Measurements from ENCODE around the gene ITGB8. TPM values are rescaled to one million over a fixed set of nuclear protein-coding genes. Genes with fewer than 3 reads are reported as not detected.
A peak's percentile ranks its signal among the peaks of the same experiment; 100 is the strongest.

The ITGB8 gene
- total RNA-seq, 1 donor from 2014 or later, result 0.69 TPM

GRCh38 chr7:20402747-20403230 is 72.1 kb downstream of the ITGB8 start:
- Mint-ChIP-seq H3K4me1 (ENCODE audit: unreplicated experiment) (peaks cover 11% of the 10 kb centered on the region), H3K27ac (ENCODE audit: unreplicated experiment) (no peak overlapping the region), H3K27me3 (ENCODE audit: unreplicated experiment) (no peaks in the 10 kb centered on the region), H3K4me3 (ENCODE audit: unreplicated experiment) (no peak overlapping the region), H3K36me3 (ENCODE audit: low read depth, unreplicated experiment) (no peaks in the 10 kb centered on the region), H3K9me3 (ENCODE audit: unreplicated experiment) (no peaks in the 10 kb centered on the region)
- TF ChIP-seq, protein P1, sequence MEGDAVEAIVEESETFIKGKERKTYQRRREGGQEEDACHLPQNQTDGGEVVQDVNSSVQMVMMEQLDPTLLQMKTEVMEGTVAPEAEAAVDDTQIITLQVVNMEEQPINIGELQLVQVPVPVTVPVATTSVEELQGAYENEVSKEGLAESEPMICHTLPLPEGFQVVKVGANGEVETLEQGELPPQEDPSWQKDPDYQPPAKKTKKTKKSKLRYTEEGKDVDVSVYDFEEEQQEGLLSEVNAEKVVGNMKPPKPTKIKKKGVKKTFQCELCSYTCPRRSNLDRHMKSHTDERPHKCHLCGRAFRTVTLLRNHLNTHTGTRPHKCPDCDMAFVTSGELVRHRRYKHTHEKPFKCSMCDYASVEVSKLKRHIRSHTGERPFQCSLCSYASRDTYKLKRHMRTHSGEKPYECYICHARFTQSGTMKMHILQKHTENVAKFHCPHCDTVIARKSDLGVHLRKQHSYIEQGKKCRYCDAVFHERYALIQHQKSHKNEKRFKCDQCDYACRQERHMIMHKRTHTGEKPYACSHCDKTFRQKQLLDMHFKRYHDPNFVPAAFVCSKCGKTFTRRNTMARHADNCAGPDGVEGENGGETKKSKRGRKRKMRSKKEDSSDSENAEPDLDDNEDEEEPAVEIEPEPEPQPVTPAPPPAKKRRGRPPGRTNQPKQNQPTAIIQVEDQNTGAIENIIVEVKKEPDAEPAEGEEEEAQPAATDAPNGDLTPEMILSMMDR (IDR thresholded peaks at IDR 0.05; ENCODE audit: unreplicated experiment), result peak; percentile 49
- DNase-seq (ENCODE audit: low spot score), result no peak

DNA sequence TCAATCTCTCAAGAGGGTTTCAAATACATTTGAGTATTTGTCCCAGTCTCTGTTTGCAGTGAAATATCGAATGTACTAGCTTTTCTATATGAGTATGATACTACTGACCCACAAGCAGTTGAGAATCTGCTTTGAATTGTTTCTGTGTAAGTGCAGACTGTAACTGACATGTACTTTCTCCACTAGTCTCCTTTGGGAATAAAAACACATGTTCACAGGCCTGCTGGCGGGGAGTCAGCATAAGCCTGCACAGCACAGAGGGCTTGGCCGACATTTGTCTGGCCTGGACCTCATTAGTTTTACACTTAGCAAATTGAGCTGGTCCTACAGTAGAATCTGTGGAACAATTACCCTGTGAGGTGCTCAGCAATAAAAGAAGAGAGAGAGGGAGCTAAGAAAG is 72.6 kb downstream of the ITGB8 start:
- H3K36me3 Mint-ChIP-seq (ENCODE audit: low read depth, unreplicated experiment), result no peaks in the 10 kb centered on the region
- peaks cover 11% of the 10 kb centered on the region for H3K4me1 Mint-ChIP-seq (ENCODE audit: unreplicated experiment)
- DNase-seq (ENCODE audit: low spot score), result no peak
- H3K9me3 Mint-ChIP-seq (ENCODE audit: unreplicated experiment), result no peaks in the 10 kb centered on the region
- TF ChIP-seq, protein P1 (IDR thresholded peaks at IDR 0.05; ENCODE audit: unreplicated experiment), result no peak
- H3K4me3 Mint-ChIP-seq (ENCODE audit: unreplicated experiment), result no peak overlapping the region
- no peak overlapping the region for H3K27ac Mint-ChIP-seq (ENCODE audit: unreplicated experiment)
- no peaks in the 10 kb centered on the region for H3K27me3 Mint-ChIP-seq (ENCODE audit: unreplicated experiment)

DNA sequence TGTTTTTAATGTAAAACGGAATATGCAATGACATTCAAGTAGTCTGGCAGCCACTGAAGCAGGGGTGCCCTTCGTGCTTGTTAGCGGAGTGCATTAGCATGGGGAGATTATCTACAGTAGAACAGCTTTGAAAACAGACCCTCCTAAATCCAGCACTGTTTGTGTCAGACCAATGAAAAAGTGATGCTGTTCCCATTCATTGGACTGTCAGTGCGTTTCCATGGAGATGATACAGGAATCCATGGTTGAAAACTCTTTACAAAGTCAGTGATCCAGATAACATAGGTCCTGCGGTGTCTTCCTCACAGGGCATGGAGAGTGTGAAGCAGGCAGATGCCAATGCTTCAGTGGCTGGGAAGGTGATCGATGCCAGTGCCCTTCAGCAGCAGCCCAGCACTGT is 73.6 kb downstream of the ITGB8 start:
- Mint-ChIP-seq H3K4me1 (ENCODE audit: unreplicated experiment) (peaks cover 11% of the 10 kb centered on the region), H3K4me3 (ENCODE audit: unreplicated experiment) (no peak overlapping the region), H3K27ac (ENCODE audit: unreplicated experiment) (no peak overlapping the region)

GRCh38 chr7:20407585-20408466 is 77.1 kb downstream of the ITGB8 start:
- Mint-ChIP-seq H3K4me3 (ENCODE audit: unreplicated experiment) (no peak overlapping the region), H3K36me3 (ENCODE audit: low read depth, unreplicated experiment) (no peaks in the 10 kb centered on the region), H3K4me1 (ENCODE audit: unreplicated experiment) (peaks cover 11% of the 10 kb centered on the region), H3K27me3 (ENCODE audit: unreplicated experiment) (no peaks in the 10 kb centered on the region), H3K27ac (ENCODE audit: unreplicated experiment) (no peak overlapping the region), H3K9me3 (ENCODE audit: unreplicated experiment) (no peaks in the 10 kb centered on the region)
- no peak for DNase-seq (ENCODE audit: low spot score)
- TF ChIP-seq, protein P1 (IDR thresholded peaks at IDR 0.05; ENCODE audit: unreplicated experiment), result no peak

More for the DNA sequence above, 73.6 kb downstream of the ITGB8 start:
- Mint-ChIP-seq H3K36me3 (ENCODE audit: low read depth, unreplicated experiment) (no peaks in the 10 kb centered on the region), H3K9me3 (ENCODE audit: unreplicated experiment) (no peaks in the 10 kb centered on the region), H3K27me3 (ENCODE audit: unreplicated experiment) (no peaks in the 10 kb centered on the region)
- DNase-seq (ENCODE audit: low spot score), result no peak
- TF ChIP-seq, protein P1 (IDR thresholded peaks at IDR 0.05; ENCODE audit: unreplicated experiment), result no peak

GRCh38 chr7:20408467-20408826 is 77.7 kb downstream of the ITGB8 start:
- Mint-ChIP-seq H3K9me3 (ENCODE audit: unreplicated experiment) (no peaks in the 10 kb centered on the region), H3K27ac (ENCODE audit: unreplicated experiment) (no peak overlapping the region), H3K4me3 (ENCODE audit: unreplicated experiment) (no peak overlapping the region), H3K36me3 (ENCODE audit: low read depth, unreplicated experiment) (no peaks in the 10 kb centered on the region), H3K27me3 (ENCODE audit: unreplicated experiment) (no peaks in the 10 kb centered on the region), H3K4me1 (ENCODE audit: unreplicated experiment) (peaks cover 6% of the 10 kb centered on the region)
- no peak for DNase-seq (ENCODE audit: low spot score)
- TF ChIP-seq, protein P1 (IDR thresholded peaks at IDR 0.05; ENCODE audit: unreplicated experiment), result no peak
